Activated CD8-positive, alpha-beta memory T cell treated with anti-CD3 and anti-CD28 coated beads, Interleukin-2, amount 50 U/mL, for 1 hour (primary cell): ENCODE measurements around the gene TKTL1.
A peak's percentile ranks its signal among the peaks of the same experiment; 100 is the strongest.
"Not testable (repeated sequence)": the region's sequence is repeated elsewhere in the genome, so short reads cannot be mapped to it uniquely, and the experiment has no call there.

Source experiments
- DNase-seq: peaks from one replicate; pipeline ENCODE4 v3.0.0-alpha.2; 2020; ENCODE audit errors: extremely low read depth

Gene TKTL1

GRCh38 chrX:154295664-154296310 lies at the start of gene TKTL1:
TKTL1 (plus strand) TSS chrX:154295795; CDS start chrX:154295860, 65 bp downstream.
- DNase-seq = no peak

- DNase-seq = not testable (repeated sequence)
Measured at GRCh38 chrX:154247377-154248045, 48.1 kb upstream of the TKTL1 start.

- DNase-seq = not testable (repeated sequence)
Measured at GRCh38 chrX:154248076-154248475, 47.5 kb upstream of the TKTL1 start.

GRCh38 chrX:154257282-154257681 lies 38.3 kb upstream of the TKTL1 start, which contains the start of gene OPN1MW3:
OPN1MW3 (plus strand) TSS chrX:154257582; CDS start chrX:154257620, 38 bp downstream.
- not testable (repeated sequence) for DNase-seq

GRCh38 chrX:154258711-154259110 lies 36.9 kb upstream of the TKTL1 start:
- DNase-seq = not testable (repeated sequence)

DNA sequence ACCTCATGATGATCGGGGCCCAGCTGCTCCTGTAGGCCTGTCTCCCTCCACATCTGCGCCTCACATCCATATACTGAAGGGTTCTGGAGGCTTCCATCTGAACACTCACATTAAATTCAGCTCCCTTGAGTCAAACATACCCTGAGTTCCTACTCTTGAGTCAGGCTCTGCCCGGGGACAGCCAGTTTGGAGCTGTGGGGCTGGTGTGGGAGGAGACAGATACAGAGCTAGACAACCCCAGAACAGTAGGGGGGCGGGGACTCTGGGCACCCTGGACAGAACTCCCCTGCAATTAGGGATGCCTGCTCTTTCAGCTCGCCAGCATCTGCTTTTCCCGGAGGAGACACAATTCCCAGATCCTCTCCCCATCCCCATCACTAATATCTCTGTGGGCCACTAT lies 32.5 kb upstream of the TKTL1 start:
- not testable (repeated sequence) for DNase-seq

- DNase-seq = not testable (repeated sequence)
Measured at GRCh38 chrX:154269245-154269644, 26.4 kb upstream of the TKTL1 start.

DNA sequence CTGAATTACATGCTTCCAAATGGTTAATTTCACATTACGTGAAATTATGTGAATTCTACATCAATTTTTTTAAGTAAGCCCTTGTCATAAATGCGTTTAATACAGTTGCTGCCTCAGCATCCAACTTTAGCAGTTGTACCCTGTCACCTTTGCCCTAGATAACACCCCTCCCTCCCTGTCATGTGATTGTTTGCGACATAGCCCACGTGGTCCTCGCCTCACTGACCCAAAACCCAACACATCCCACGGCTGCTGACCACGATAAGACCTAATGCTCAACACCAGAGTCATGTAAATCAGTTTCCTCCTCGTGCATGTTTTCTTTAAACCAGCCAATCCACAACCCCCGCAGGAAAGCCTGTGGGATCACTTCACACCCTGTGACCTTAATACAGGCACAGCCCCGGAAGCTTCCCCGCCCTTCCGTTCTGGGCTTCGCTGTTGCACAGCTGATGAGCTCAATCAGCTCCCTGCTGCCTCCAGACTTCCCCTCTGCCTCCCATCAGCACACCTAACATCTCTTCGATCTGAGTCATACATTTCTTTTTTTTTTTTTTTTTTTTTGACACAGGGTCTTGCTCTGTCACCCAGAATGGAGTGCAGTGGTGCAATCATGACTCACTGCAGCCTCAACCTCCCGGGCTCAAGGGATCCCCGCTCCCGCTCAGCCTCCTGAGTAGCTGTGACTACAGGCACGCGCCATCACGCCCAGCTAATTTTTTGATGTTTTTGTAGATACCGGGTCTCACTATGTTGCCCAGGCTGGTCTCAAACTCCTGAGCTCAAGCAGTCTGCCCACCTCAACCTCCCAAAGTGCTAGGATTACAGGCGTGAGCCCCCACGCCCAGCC lies 10.9 kb upstream of the TKTL1 start:
- DNase-seq = not testable (repeated sequence)

- not testable (repeated sequence) for DNase-seq
Measured at GRCh38 chrX:154286406-154286805, 9.2 kb upstream of the TKTL1 start.

- DNase-seq = no peak
Measured at GRCh38 chrX:154294791-154295574, 612 bp upstream of the TKTL1 start, which contains the start of gene TEX28. TEX28 (minus strand) TSS chrX:154295124; CDS start chrX:154292117, 3,007 bp downstream.

- DNase-seq = no peak
Measured at GRCh38 chrX:154296731-154297130, 1.1 kb downstream of the TKTL1 start.

DNA sequence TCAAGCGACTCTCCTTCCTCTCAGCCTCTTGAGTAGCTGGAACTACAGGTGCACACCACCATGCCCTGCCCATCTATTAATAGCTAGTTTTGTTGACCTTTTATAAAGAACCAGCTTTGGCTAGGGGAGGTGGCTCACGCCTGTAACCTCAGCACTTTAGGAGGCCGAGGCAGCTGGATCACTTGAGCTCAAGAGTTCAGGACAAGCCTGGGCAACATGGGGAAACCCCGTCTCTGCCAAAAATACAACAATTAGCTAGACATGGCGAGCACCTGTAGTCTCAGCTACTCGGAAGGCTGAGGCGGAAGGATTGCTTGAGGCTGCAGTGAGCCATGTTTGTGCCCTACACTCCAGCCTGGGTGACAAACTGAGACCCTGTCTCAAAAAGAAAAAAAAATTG lies 2.7 kb downstream of the TKTL1 start:
- no peak for DNase-seq

GRCh38 chrX:154300816-154301215 lies 5.2 kb downstream of the TKTL1 start:
- no peak for DNase-seq

GRCh38 chrX:154302998-154303397 lies 7.4 kb downstream of the TKTL1 start:
- not testable (repeated sequence) for DNase-seq

DNA sequence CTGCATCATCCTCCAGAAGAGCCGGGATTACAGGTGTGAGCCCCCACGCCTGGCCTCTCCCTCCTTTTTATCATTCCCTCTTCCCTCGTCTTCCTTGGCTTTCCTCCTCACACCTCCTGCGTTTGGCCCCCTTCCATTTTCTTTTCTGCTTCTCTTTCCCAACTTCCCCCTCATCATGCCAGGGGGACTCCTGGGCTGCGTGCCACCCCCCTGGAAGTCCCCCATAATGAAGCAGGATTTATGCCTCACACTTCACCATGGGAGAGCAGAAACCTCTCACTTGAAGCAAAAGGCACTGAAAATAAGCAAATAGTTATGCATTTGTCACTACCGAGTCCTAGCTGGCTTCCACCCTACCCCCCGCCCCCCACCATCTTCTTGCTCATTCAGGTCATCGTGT lies 7.9 kb downstream of the TKTL1 start:
- DNase-seq = no peak

- DNase-seq = no peak
Measured at GRCh38 chrX:154304846-154305245, 9.3 kb downstream of the TKTL1 start.

- no peak for DNase-seq
Measured at GRCh38 chrX:154305541-154306205, 10.1 kb downstream of the TKTL1 start.

- DNase-seq = no peak
Measured at GRCh38 chrX:154307202-154307601, 11.6 kb downstream of the TKTL1 start.

- peak; percentile 47 for DNase-seq
Measured at GRCh38 chrX:154308108-154308946, 12.7 kb downstream of the TKTL1 start.
